22Rv1 (cell line): ENCODE results near the gene SRXN1.

ENCODE experiments used
- CTCF ChIP-seq: fragments of 450-650 bp; IDR thresholded peaks from 2 replicates; pipeline ENCODE4 v1.5.1; 2017; ENCODE audit warnings: mild to moderate bottlenecking
- ZFX ChIP-seq: fragments of 450-650 bp; IDR thresholded peaks from 2 replicates; pipeline ENCODE4 v1.6.1; 2017; ENCODE audit warnings: antibody characterized with exemption, borderline replicate concordance

- TF ChIP-seq CTCF (no peak), ZFX (no peak)
Measured at GRCh38 chr20:603116-603640, 49.8 kb downstream of the SRXN1 start.
